GM12878 (cell line): Measurements from ENCODE around the gene ZSCAN10. TPM values are rescaled to one million over a fixed set of nuclear protein-coding genes. Genes with fewer than 3 reads are reported as not detected.

Experiments
- ASH2L ChIP-seq: fragments of 300-600, 200-600 bp; sonication (generic); IDR thresholded peaks from 2 replicates; pipeline ENCODE4 v1.6.1; 2017; ENCODE audit warnings: low read depth, mild to moderate bottlenecking, borderline replicate concordance
- CHD2 ChIP-seq: IDR thresholded peaks from 2 replicates; pipeline ENCODE4 v1.6.1; 2011; ENCODE audit warnings: low read depth, low read length, improper control_type of control experiment, borderline replicate concordance
- NFXL1 ChIP-seq: fragments of 450-650 bp; IDR thresholded peaks from 2 replicates; pipeline ENCODE4 v1.6.1; 2017; ENCODE audit warnings: antibody characterized with exemption, mild to moderate bottlenecking, borderline replicate concordance
- NKRF ChIP-seq: fragments of 450-650 bp; conservative IDR thresholded peaks from 2 replicates; pipeline ENCODE4 v1.6.1; 2017; ENCODE audit warnings: mild to moderate bottlenecking, moderate library complexity
- PKNOX1 ChIP-seq: fragments of 450-650 bp; IDR thresholded peaks from 2 replicates; pipeline ENCODE4 v1.6.1; 2016; ENCODE audit warnings: mild to moderate bottlenecking
- POU2F2 ChIP-seq: IDR thresholded peaks from 3 replicates; pipeline ENCODE4 v1.6.1; 2011; ENCODE audit warnings: low read depth, mild to moderate bottlenecking, low read length, borderline replicate concordance
- REST ChIP-seq: IDR thresholded peaks from 2 replicates; pipeline ENCODE4 v1.6.1; 2012; ENCODE audit warnings: mild to moderate bottlenecking, low read depth, low read length
- SMAD5 ChIP-seq: IDR thresholded peaks from 2 replicates; pipeline ENCODE4 v1.6.1; 2016; ENCODE audit warnings: antibody characterized with exemption, low read depth
- SUZ12 ChIP-seq: fragments of 200-600 bp; sonication (generic); IDR thresholded peaks from one replicate; pipeline ENCODE4 v1.6.1; 2018; ENCODE audit warnings: antibody characterized with exemption, mild to moderate bottlenecking; ENCODE audit not compliant: unreplicated experiment
- polyA plus RNA-seq, 11 experiments: library from polyadenylated mRNA; depleted of rRNA in 4 of 11; unstranded in 6 of 11; stranded (reverse) in 5 of 11; fragments of >200 nt; fragmentation: Nextera tagmentation in 4 of 11; fragmentation: Illumina TruSeq in 1 of 11; extraction: Ambion mirVana in 4 of 11; extraction: Trizol in 1 of 11; gene quantifications; 1 replicate in 1 of 11; 2 replicates in 10 of 11; pipeline versions ENCODE4 v1.2.1 to v1.2.3, GENCODE V29; 2011 to 2016; ENCODE audit warnings: inconsistent platforms in 2 of 11, missing spikeins in 2 of 11, low read depth in 1 of 11
- total RNA-seq, 4 experiments: library from RNA; depleted of rRNA in 3 of 4; stranded (reverse); fragments of >200 nt in 3 of 4; fragmentation: Illumina TruSeq in 1 of 4; extraction: Trizol in 1 of 4; gene quantifications; 2 replicates each; pipeline versions ENCODE4 v1.2.1 to v1.2.3, GENCODE V29; 2013 to 2021
- TF ChIP-seq, protein P1 (sequence below): fragments of 150-350 bp; IDR thresholded peaks from 2 replicates; pipeline ENCODE4 v1.6.1; 2016; ENCODE audit warnings: low read depth, low read length
- TF ChIP-seq, protein P2 (sequence below): IDR thresholded peaks from 2 replicates; pipeline ENCODE4 v1.6.1; 2012; ENCODE audit warnings: improper control_type of control experiment, low read depth, low read length; ENCODE audit not compliant: insufficient replicate concordance

The ZSCAN10 gene
- total and polyA plus RNA-seq, 10 of the 15 experiments (the other 5 are each of a cell fraction or from before 2014, with no cell fraction given), result 0.06 to 0.33 TPM; not detected in 8

DNA sequence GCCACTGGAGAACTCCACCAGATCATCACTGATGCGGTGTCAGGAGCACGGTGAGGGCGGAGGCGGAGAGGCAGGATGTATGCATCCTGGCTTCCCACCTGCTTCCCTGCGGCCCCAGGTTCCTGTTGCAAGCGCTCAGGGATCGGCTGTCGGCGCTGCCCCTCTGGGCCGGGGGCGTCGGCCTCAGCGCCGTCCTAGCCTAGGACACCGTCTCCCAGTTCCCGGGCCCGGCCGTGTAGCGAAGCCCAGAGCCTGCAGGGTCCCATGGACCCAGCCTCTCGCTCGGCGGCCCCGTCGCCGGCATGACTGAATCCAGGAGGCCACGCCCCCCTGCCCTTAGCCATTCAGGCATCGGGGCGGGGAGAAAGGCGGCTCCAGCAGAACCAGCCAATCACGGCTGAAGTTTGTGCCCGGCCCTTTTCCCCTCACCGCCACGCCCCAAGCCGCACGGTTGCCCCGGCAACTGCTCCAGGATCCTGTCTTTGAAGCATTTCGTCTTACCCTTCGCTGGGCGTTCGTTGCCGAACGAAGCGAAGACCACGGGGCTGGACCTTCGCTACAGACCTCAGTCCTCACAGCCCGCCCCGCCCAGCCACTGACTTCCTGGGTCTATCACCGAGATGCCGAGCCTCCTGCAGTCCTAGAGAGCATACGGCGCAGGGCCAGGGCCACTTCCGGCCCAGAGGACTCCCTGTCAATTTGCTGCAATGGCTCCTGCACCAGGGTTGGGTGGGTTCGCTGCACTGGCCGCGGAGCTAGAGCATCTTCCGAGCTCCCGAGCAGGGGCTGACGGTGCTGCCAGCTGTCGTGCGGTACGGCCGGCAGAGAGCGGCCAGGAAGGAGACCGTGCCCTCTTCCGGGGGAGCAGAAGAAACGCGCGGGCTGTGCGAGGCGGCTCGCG is 25.1 kb upstream of the ZSCAN10 start (continued):
- TF ChIP-seq, protein P1, sequence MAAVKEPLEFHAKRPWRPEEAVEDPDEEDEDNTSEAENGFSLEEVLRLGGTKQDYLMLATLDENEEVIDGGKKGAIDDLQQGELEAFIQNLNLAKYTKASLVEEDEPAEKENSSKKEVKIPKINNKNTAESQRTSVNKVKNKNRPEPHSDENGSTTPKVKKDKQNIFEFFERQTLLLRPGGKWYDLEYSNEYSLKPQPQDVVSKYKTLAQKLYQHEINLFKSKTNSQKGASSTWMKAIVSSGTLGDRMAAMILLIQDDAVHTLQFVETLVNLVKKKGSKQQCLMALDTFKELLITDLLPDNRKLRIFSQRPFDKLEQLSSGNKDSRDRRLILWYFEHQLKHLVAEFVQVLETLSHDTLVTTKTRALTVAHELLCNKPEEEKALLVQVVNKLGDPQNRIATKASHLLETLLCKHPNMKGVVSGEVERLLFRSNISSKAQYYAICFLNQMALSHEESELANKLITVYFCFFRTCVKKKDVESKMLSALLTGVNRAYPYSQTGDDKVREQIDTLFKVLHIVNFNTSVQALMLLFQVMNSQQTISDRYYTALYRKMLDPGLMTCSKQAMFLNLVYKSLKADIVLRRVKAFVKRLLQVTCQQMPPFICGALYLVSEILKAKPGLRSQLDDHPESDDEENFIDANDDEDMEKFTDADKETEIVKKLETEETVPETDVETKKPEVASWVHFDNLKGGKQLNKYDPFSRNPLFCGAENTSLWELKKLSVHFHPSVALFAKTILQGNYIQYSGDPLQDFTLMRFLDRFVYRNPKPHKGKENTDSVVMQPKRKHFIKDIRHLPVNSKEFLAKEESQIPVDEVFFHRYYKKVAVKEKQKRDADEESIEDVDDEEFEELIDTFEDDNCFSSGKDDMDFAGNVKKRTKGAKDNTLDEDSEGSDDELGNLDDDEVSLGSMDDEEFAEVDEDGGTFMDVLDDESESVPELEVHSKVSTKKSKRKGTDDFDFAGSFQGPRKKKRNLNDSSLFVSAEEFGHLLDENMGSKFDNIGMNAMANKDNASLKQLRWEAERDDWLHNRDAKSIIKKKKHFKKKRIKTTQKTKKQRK, result no peak
- TF ChIP-seq POU2F2 (peak; percentile 9; the same call in 1 of the 3 replicates), NFXL1 (no peak), CHD2 (no peak), SUZ12 (no peak), PKNOX1 (peak; percentile 76), NKRF (peak; percentile 92), REST (0 out of 2 replicates have a peak, but pooled peaks have one; percentile 27), ASH2L (no peak), SMAD5 (peak; percentile 83)
- TF ChIP-seq, protein P2, sequence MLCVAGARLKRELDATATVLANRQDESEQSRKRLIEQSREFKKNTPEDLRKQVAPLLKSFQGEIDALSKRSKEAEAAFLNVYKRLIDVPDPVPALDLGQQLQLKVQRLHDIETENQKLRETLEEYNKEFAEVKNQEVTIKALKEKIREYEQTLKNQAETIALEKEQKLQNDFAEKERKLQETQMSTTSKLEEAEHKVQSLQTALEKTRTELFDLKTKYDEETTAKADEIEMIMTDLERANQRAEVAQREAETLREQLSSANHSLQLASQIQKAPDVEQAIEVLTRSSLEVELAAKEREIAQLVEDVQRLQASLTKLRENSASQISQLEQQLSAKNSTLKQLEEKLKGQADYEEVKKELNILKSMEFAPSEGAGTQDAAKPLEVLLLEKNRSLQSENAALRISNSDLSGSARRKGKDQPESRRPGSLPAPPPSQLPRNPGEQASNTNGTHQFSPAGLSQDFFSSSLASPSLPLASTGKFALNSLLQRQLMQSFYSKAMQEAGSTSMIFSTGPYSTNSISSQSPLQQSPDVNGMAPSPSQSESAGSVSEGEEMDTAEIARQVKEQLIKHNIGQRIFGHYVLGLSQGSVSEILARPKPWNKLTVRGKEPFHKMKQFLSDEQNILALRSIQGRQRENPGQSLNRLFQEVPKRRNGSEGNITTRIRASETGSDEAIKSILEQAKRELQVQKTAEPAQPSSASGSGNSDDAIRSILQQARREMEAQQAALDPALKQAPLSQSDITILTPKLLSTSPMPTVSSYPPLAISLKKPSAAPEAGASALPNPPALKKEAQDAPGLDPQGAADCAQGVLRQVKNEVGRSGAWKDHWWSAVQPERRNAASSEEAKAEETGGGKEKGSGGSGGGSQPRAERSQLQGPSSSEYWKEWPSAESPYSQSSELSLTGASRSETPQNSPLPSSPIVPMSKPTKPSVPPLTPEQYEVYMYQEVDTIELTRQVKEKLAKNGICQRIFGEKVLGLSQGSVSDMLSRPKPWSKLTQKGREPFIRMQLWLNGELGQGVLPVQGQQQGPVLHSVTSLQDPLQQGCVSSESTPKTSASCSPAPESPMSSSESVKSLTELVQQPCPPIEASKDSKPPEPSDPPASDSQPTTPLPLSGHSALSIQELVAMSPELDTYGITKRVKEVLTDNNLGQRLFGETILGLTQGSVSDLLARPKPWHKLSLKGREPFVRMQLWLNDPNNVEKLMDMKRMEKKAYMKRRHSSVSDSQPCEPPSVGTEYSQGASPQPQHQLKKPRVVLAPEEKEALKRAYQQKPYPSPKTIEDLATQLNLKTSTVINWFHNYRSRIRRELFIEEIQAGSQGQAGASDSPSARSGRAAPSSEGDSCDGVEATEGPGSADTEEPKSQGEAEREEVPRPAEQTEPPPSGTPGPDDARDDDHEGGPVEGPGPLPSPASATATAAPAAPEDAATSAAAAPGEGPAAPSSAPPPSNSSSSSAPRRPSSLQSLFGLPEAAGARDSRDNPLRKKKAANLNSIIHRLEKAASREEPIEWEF, result peak; percentile 14
